Stimulated activated CD4-positive, alpha-beta T cell treated with anti-CD3 and anti-CD28 coated beads, TNF-alpha, amount 100 ng/mL, for 24 hours (primary cell): ENCODE results near the gene MED9.
A peak's percentile ranks its signal among the peaks of the same experiment; 100 is the strongest.
"Not testable (repeated sequence)": the region's sequence is repeated elsewhere in the genome, so short reads cannot be mapped to it uniquely, and the experiment has no call there.

Source experiments
- DNase-seq, 3 experiments: peaks; one replicate each; pipeline ENCODE4 v3.0.0-alpha.2; 2020; ENCODE audit warnings: low read depth in 3 of 3

Gene MED9

DNA sequence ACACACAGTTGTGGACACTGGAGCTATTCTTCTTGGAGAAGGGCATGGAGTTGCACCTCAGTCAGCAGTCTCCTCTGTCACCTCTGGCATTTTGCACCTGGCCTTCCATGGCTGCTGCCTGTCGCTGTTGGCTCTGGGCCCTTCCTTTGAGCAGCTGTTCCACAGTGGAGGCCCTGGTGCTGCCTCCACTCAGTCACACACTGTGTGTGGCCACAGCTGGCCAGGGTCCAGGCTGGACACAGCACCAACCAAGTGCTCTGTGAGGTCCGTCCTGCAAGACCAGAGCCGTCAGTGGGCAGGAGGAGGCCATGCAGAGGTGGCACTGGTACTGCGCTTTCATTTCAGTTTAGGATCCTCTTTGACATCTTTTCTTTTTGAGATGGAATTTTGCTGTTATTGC is 21.6 kb upstream of the MED9 start:
- DNase-seq: no peak

DNA sequence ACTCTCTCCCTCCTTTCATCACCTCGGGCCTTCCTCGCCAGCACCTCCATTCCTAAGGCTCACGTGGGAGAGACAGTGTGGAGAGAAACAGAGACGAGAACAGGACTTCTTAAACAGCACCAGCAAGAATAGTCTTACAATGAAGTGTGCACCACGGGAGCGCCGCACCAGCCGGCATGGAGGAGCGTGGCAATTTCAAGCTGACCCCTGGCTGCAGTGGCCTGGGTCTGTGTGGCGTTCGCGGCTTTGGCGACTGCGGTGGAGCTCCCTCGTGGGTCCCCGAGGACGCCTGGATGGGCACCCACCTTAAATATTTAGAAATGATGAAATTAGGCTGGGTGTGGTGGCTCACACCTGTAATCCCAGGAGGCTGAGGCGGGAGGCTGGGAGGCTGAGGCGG is 20.5 kb upstream of the MED9 start:
- no peak for DNase-seq

DNA sequence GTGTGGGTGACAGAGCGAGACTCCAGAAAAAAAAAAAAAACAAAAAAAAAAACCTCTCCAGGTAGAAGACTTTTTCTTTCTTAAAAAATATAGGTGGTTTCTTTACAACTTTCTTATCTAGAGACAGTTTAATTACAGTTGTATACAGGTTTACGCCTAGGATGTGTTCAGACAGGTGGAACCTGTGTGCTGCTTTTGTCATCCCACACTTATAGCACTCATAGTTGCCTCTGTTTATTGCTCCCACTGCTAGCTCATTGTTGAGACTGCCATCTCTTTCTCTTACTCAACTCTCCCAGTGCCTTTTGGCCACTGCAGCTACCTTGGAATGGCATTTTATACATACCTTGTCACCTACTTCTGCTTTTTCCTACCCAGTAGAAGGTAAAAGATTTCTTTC is 19.1 kb upstream of the MED9 start:
- DNase-seq: no peak

DNA sequence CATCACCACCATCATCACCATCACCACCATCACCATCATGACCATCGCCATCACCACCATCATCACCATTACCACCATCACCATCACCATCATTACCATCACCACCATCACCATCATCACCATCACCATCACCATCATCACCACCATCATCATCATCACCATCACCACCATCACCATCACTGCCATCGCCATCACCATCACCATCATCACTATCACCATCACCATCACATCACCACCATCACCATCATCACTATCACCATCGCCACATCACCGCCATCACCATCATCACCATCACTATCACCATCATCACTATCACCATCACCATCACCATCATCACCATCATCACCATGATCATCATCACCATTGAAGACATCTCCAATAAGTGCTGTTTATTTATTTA is 16.8 kb upstream of the MED9 start:
- DNase-seq: no peak

DNA sequence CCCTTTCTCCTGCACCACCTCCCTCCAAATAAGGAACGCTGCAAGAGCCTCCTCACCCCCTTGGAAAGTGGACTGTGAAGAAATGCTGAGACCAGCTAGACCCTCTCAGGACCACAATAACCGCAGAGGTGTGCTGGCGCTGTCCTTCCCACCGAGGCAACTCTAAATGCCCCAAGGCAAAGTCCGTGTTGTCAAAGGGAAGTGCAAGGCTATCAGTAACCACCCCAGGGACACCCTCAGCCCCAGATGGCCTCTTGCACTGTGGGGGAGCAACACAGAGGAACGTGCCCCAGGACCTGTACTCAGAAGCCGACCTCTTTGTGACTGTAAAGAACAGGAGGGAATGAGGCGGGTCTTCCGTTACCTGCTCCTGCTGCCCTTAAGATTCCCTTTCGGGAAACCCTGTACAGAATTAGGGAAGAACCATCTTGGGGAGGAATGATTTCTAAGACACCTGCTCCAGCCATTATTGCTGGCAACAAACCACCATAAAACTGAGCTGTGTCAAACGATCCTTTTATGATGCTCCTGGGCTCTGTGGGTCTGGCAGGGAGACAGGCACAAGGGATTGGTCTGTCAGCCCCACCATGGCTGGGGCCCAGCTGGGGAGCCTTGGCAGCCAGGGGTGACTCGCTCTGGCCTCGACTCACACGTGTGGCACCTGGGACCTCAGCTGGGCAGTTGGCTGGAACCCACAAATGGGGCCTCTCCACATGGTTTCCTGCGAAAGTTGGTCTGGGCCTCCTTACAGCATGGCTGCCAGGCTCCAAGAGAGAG is 14.6 kb upstream of the MED9 start:
- no peak for DNase-seq

DNA sequence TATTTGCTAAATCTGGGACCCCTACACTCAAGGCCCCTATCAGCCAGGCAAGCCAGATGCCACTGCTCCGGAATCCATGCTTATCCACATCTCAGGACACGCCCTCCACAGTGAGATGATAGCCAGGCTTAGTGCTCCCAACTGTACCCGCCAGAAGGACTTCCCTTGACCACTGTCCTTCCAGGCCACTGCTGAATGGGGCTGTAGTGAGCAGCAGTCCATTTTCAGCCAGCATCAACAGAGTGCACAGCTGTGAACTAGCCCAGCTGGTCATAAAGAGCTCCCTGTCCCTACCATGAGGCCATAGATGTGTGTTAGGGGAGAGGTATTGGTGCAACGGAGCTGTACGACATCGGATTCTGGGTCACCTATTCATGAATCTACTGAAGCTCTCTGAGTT is 13.0 kb upstream of the MED9 start:
- DNase-seq: no peak

DNA sequence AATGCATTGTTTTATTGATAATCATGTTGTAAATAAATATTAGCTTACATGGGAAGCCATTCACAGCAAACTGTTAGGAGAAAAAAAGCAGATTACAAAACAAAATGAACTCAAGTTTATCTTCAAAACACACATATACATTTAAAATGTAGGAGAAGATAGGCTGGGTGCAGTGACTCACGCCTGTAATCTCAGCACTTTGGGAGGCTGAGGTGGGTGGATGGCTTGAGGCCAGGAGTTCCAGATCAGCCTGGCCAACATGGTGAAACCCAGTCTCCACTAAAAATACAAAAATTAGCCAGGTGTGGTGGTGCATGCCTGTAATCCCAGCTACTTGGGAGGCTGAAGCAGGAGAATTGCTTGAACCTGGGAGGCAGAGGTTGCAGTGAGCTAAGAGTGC is 10.9 kb upstream of the MED9 start:
- DNase-seq: not testable (repeated sequence)

DNA sequence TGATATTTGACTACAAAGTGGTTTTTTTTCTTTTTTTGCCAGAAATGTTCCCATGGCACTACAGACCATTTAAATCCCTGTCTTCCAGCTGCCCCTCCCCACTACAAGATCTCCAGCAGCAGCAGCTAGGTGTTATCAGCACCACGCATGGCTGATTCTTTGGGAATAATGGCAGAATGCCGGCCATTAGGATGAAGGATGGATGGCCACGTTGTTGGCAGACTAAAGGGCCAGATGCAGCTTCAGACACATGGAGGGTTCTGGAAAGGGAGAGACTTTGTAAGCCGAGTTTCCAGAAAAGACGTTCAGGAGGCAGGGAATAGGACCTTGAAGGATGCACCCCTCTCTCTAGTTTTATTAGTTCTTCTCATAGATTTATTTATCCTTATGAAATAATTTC is 10.3 kb upstream of the MED9 start:
- no peak for DNase-seq

DNA sequence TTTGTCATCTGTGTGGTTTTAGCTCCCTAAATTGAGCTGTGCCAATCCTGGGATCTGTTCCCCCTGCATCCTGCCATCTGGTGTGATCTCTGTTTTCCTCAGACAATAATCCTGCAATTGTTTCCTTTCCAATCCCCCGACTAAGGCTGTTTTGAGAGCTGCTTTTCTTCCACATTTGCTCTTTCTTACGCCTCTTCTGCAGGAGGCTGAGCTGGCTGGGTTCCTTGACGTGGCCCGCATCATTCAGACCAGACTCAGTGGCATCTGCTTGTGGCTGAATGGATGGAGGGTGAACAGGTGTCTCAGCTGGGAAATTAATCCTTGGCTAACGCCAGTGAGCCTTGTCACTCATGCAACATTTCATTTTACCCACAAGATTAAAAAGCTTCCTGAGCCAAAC is 9.8 kb upstream of the MED9 start:
- DNase-seq: no peak

DNA sequence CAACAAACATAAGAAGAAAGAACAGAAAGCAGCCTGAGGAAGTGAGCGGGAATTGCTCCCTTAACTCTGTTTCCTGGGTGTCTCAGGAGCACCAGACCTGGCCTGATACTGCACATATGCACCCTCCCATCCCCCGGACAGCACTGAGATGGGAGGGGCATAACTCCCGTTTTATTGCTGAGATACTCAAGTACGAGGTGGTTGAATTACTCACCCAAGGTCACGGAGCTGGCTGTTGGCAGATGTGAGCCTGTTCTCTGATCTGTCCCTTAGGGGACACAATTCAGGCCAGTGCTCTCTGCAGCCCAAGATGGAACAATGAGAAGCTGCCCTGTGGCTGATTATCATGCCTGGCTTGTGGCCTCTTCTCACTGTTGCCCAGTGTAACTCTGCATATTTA is 9.1 kb upstream of the MED9 start:
- DNase-seq: no peak

DNA sequence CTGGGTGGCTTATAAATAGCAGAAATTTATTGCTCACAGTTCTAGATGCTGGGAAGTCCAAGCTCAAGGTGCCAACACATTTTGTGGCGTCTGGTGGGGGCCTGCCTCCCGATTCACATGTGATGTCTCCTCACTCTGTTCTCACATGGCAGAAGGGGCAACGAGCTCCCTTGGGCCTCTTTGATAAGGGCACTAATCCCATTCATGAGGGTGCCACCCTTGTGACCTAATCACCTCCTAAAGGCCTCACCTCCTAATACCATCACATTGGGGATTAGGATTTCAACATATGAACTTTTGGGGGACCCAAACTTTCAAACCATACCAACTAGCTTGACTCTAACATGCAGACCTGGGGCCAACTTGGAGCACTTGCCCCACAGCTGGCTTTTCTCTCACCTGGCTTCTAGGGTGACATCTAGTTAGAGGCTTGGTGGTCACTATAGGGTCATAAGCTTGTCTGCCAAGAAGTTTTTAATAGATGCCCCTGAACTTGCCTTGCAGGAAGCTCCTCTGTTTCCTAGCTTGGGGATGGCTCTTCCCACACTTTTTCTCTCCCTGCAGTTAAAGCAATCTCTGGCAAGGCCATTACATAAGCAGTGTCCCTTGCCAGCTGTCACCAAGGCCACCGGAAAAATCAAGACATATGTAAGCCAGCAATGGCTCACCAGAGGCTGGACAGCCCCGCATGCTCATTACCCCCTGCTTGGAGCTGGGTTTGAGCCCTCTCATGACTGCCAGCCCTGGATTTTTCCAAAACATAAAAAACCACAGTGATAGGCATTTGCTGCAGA is 8.4 kb upstream of the MED9 start:
- DNase-seq: no peak

DNA sequence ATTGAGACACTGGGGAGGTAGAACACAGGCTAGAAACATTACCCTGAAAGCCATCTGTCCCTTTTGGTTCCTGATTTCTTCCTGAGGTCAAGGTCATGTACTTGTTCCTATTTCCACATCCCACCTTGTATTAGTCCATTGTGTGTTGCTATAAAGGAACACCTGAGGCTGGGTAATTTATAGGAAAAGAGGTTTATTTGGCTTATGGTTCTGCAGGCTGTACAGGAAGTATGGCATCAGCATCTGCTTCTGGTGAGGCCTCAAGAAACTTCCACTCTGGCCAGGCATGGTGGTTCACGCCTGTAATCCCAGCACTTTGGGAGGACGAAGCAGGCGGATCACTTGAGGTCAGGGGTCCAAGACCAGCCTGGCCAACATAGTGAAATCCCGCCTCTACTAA is 7.4 kb upstream of the MED9 start:
- no peak for DNase-seq

DNA sequence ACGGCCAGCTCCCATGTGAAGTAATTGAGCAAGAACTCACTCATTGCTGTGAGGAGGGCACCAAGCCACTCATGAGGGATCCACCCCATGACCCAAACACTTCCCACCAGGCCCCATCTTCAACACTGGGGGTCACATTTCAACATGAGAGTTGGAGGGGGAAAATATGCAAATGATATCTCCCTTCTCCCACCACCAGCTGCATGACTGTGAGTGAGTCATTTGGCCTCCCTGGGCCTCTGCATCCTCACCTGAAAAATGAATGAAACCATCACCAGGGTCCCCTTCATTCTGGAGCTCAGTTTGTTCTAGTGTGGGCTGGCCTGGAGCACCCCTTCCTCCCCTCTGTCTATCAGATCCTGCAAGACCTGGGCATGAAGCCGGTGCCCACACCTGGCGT is 6.8 kb upstream of the MED9 start:
- DNase-seq: no peak

DNA sequence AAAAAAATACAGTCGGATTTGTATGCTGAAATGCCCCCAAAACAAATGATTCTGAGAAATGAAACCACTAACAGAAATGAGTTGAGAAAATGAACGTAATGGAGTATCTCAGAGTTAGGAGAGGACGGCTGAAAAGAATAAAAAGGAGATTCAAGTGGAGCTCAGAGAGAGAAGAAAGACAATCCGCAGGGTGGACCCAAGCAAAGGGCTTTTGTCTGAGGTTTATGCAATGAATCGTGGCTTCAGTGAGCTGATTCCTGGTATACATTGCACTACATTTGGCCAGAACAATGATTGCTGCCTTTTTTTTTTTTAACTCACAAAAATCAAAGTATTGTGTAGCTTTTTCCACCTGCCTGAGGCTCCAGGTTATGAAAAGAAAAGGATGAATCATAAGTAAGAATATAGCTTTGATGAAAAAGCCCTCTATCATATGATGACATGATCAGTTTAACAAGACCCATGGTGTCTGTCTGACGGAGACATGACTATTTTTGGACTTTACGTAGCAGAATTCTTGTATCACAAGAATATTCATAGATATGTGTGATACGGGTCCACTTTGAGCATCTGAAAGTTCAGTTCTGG is 4.4 kb upstream of the MED9 start:
- no peak for DNase-seq

DNA sequence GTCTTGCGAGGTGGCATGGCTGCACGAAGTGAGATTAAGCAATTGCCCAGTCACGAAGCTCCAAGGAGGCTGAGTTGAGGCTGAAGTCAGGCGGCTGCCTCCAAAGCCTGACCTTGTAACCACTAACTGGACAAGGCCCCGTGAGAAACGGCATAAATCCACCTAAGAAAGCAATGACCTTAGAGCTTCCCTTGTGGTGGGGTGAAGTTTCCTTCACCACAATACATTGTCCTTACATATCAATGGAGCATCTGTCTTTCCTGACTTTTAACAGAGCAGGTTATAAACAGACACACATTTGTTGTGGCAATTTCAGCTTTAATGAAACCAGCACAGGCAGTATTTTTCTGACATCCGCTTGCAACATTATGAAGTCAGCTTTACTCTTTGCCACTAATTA is 2.5 kb upstream of the MED9 start:
- no peak for DNase-seq

DNA sequence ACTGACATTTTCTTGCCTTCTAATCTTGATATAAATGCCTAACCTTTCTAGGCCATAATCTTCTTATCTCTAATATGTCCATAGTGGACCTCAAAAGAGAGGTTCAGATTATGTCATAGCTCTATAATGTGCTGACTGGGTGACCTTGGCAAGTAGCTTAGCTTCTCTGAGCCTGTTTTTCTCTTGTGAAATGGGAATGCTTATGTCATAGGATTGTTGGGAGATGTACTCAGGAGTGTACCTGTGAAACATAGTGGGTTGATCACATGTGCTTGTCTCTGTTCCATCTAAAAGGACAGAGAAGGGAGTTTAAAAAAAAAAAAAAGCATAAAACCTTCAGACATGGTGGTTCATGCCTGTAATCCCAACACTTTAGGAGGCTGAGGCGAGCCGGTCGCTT is 2.4 kb downstream of the MED9 start:
- no peak for DNase-seq

DNA sequence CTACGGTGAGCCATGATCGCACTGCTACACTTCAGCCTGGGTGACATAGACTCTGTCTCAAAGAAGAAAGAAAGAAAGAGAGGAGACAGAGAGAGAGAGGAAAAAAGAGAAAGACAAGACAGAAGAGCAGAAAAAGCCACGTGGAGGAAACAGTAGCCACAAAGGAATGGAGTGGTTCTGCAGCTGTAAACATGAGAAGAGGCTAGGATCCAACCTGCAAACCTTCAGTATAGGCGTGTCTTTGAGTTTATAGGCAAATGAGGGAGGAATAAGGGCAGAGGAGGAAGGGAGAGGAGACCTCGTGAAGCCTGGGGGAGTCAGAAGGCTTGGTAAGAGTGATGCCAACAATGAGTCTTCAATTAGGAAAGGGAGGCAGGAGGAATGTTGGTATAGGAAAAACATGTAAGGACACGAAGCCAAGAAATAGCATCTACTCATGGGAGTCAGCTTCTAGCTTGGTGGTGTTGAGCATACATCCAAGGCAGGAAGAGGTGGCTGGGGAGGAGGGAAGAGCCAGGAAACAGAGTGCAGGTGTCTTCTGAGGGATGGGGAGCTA is 3.9 kb downstream of the MED9 start:
- DNase-seq: no peak

DNA sequence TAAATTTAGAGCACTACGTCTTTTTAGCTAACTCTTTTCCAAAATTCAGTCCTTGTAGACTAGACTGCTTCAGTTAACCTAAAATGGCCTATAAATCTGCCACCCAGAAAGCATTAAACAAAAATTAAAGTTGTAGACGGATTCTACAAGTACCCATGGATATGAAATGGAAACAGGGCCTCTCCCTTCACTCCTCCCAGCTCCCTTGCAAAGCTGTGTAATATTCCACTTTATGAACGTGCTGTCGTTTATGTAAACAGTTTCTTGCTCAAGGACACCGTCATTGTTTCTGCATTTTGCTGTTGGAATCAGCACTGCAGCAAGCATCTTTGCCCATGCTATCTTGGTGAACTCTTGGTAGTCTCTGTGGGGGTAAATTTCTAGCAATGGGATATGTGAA is 5.1 kb downstream of the MED9 start:
- DNase-seq: no peak

DNA sequence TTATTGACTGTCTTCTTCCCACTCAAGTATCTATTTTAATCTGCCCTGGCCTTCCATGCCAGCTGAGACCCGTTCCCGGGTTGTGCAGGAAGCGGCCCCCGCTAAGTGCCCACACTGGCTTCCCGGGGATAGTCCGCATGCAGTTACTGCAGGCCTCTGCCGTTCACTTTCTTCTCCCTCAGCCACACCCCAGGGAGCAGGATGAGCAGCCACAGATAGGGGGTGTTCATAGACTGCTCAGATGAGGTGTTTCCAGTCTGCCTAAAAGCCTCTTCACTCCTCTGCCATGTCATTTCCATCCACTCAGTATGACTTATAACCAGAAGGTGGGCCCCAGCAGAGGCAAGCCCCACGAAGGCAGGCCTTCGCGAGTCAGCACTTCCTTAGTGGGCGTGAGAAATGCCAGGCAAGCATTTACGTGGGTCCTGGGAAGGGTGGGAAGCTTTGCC is 7.7 kb downstream of the MED9 start:
- DNase-seq: peak in 1 of 3 experiments; percentile 43

DNA sequence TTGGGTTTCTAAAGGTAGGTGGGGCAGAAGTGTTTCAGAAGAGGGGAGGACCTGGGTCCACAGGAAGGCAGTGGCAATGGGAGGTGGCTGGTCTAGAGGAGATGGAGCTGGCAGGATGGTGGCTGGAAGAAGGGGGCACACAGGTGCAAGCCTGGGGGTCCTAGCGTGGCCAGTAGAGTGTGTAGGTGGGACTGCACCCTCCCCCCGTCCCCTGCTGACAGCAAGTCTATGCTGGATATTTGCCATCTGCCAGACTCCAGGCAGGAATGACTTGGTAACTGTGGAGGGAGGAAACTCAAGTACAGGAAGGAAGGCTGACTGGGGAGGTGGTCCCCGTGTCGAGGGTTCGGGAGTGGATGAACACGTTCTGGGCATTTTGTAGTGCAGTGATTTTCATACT is 8.6 kb downstream of the MED9 start:
- DNase-seq: no peak

DNA sequence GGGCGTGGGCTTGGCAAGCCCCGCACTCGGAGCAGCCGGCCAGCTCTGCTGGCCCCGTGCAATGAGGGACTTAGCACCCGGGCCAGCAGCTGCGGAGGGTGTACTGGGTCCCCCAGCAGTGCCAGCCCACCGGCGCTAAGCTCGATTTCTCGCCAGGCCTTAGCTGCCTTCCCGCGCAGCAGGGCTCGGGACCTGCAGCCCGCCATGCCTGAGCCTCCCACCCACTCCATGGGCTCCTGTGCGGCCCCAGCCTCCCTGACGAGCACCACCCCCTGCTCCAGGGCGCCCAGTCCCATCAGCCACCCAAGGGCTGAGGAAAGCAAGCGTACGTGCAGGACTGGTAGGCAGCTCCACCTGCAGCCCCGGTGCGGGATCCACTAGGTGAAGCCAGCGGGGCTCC is 9.6 kb downstream of the MED9 start:
- DNase-seq: not testable (repeated sequence)

DNA sequence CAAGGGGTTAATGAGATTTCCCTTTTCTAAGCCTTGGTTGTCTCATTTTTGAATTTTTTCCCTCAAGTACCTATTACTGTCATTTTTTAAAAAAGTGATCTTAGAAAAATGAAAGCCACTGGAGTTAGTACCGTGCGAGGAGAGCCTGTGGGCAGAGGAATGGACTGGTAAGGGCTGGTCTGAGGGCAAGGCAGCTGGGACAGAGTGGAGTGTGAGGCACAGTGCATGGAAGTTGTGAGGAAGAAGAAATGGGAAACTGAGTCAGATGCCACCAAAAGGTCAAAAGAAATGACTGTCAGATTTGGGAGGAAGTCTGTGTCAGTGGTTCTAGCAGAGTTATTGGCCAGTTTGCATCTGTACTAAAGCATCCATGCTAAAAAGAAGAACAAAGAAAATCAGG is 11.2 kb downstream of the MED9 start:
- DNase-seq: no peak

DNA sequence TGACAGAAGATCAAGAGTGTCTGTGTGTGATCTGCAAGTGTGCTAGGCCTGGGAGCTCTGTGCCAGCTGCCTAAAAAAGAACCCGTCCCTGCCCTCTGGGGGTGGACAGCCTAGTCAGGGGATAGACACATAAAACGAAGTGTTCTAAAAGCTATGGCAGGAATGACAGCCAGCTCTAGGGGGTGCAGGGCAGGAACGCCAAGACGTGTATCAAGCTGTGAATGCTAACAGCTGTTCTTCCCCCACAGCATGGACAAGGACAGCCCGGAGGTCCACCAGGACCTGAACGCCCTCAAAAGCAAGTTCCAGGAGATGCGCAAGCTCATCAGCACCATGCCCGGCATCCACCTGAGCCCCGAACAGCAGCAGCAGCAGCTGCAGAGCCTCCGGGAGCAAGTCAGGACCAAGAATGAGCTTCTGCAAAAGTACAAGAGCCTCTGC is 14.3 kb downstream of the MED9 start:
- DNase-seq: no peak
